UCSD-AML1 (cell line): ENCODE measurements around the gene TCOF1.
A peak's percentile ranks its signal among the peaks of the same experiment; 100 is the strongest.

Experiments
- DNase-seq: peaks from one replicate; lab custom pipeline; 2025; ENCODE audit not compliant: unreplicated experiment; lab: John Stamatoyannopoulos, UW

The TCOF1 gene

DNA sequence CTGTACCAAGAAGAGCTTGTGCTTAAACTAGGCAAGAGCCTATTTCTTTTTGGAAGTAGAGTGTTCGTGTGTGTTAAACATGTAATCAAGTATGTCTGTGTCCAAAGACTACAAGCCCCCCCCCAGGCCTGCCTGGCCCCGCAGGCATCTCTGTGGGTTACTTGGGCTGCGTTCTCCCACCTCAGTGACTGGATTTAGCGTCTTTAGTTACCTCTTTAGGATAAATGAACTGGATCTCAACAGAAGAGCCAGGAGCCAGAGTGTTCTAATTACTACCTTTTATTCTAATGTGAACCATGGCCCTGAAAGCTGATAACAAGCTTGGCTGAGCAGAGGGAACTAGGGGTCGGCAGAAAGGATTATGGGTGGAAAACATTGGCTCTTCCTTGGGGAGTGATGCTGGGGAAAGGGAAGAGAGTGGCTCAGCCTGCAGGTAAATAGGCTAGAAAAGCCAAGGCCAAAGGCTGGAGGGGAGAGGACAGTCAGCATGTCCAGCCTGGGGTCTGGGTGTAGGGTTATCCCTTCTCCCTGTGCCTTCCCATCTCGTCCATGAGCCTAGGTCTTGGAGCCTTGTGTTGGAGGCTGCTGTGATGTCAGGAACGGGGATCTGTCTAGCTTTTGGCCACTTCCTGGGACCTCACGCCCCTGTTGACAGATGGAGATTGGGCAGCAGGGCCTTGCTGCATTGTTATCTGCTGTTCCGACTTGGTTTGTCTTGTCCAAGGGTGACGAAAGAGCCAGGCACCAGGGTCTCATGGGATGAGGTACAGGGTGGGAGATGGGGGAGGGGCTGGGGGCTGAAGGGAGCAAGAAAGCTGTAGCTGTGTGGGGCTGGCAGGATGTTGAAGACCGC, 44.1 kb downstream of the TCOF1 start:
- no peak for DNase-seq

DNA sequence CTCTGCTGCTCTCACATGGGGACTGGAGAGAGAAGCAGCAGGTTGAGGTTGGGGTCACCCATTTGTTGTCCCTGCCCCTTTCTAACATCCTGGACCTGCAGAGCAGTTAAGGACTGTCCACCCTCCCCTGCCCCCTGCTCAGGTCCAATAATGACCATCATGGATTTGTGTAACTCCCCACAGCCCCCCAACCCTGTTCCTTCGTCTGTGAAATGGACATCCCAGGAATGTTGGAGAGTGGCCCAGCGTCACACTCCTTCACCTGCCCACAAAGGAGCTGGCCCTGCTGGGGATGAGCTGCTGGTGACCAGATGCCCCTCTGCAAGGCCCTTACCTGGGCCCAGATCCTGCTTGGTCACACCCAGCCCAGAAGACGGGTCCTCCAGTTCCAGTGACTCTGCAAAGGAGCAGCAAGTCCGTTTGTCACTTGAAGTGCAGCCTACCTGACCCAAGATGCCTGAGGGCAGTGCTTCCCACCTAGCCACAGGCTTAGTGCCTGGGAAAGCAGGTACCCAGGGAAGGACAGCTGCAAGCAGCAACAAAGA, 44.8 kb downstream of the TCOF1 start:
- DNase-seq = no peak

DNA sequence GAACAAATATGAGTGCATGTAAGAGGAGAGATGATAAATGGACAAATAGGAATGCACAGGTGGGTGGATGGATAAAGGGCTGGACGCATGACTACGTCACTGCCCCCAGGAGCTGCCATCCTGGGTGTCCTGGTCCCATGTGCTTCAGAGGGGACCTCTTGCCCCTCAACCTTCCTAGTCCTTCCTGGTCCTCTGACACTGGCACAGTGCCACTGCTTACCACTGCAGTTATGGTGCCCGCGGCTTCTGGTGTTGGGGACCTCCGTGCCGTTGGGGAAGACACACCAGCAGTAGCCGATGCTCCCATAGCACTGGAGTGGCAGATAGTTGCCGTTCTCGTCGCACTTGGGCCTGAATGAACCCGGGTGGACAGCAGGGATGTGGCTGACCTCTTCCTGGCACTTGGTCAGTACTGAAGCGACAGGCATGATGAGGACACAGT, 45.4 kb downstream of the TCOF1 start:
- DNase-seq = no peak

DNA sequence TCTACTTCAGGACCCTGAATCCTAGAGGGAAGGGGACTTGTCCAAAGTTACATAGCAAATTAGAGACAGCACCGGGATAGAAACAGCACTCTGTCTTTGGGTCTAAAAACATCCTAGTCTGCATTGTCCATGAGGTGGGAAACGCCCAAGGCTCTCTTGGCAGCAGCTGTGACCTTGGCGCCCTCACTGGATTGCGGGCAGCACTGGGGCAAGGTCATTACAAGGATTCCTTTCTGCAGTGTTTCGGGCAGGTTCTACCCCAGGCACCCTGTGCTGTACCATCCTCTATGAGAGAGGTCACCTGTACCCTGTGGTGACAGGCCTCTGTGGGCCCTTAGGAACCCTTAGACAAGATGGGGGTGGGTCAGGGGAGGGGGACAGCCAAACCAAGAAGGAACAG, 46.6 kb downstream of the TCOF1 start:
- no peak for DNase-seq

DNA sequence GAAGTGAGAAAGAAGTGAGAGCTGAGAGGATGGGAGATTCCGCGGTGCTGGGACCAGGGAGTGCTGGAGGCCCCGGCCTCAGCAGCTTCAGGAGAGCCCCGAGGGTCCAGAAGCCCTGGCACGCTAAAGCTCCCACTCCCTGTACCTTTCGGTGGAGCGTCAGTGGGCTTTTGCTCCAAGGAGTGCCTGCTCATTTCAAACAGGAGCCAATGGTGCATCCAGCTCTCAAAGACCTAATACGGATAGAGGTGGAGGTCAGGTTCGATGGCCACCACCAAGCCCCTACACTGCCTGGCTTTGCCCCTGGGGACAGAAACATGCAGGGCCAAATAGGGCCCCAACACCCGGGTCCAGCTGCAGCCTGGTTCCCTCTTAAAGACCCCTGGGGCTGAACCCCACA, 47.0 kb downstream of the TCOF1 start:
- no peak for DNase-seq

DNA sequence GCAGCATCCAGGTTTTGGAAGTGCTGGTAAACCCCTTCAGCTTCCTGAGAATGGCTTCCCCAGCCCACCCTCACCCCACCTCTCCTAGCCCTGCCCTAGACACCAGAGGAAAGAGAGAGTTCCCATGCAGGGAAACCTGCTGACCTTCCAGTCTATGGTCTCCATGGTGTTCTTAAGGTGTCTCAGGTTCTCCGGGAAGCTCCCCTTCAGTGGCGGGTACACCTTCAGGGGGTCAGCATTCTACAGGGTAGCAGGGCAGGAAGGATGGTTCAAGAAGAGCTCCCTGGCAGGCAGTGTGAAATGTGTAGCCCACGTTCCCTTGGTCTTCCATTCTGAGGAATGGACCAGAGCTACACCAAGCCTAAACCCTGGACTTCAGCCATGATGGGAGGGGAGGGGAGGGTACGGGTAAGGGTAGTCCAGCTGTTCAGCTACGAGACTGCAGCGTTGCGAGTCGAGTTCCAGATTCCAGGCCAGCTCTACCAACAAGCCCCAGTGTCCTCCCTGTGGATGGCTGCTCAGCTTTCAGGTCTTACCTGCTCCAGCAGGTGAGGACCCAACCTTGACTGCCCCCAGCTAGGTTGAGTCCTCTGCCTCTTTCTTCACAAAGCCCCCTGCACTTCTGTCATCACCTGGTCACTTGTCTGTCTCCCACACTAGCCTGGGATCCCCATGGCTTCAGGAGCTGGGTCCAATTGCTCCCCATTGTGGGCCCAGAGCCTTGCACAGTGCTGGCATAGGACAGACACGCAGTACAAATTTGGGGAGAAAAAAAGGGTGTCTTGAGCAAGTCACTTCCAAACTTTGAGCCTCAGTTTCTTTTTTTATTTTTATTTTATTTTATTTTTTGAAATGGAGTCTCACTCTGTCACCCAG, 47.7 kb downstream of the TCOF1 start:
- no peak for DNase-seq

DNA sequence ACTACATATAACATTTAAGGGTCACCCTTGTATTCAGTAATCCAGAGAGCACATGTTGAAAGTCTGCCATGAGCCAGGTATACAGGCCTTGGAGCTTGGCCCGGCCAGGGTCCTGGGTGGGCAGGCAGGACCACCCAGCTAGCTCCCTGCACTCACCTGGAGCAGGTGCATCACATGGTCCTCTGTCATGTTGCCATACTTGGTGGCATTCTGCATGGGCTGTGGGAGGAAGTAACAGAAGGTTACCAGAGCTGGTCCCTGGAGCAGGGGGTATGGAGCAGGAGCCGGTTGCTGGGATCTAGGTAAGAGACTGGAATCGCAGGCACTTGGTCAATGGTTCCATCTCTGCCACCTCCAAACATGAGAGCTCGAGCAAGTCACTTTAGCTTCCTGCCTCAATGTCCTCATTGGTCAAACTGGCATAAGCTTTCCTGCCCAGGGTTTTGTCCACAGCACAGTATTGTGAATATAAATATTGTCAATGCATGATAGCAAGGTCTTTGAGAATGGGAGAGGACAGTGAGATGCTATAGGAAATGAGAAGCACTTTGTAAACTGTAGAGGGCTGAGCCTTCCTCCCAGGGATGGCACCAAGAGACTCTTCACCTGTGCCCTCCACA, 48.7 kb downstream of the TCOF1 start:
- no peak for DNase-seq

DNA sequence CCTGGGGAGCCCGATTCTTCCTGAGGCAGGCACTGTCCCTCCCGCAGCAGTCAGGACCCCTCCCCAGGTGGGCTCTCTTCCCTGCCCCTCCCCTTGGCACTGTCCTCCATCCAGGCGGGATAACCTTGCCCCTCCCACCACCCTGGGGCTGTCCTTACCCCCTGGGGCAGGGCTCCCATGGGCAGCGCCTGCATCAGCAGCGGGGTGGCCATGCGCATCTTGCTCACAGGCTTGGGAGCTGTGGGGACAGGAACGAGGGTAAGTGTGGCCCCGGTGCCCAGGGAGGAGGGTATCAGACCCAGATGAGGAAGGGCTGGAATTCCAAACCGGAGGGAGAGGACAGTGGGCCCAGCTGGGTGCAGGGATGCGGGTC, 49.2 kb downstream of the TCOF1 start:
- DNase-seq = no peak

DNA sequence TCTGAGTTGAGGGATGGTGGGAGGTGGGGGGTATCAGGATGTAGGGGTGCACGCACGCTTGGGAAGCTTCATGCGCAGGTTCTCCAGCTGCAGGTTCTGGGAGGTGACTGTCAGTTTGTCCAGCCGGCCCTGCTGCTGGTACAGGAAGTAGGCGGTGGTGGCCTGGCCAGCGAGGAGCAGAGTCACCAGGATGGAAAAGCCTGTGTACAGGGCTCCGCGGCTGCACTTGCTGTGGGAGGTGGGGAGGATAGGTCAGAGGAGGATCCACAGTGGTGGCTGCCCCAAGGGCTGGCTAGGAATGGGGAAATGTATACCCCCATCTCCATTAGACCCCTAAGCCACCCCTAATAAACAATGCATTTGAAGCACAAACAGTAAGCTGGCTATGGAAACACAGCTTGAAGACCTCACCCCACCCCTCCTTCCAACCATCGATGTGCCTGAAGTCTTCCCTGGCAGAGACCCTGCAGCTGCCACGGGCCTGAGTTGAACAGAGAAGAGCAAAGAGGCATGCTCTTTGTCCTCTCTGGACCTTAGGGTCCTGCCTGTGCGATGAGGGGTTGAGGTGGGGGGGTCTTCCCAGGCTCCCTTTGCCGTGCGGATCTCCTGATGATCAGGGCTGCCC, 49.7 kb downstream of the TCOF1 start:
- no peak for DNase-seq

DNA sequence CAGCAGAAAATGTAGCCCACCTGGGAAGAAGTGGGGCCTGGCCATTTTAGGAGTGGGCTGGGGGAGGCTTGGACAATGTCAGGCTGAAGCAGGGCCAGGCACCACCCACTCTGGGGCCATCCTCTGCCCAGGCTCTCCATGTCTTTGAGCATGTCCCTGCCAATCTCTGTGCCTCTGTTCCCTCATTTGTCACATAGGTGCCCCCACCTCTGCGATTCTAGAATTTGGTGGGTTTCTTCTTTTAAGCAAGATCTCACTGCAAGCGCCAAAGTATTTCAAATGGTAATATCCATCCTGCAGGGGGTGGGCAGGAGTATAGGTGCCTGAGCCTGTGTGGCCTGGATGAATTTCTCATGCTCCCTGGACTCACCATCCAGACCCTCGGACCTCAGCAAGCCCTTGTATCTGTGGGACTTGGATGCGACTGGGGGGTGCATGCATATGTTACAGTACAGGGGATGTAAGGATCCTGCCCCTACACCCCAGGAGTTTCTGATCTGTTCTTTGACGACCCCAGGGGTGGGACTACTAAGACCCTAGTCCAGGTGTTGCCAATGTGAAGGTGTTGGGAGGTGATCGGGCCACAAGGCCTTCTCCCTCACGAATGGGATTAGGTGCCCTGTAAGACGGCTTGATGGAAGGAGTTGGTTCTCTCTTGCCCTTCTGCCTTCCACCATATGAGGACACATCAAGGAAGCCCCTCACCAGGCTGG, 50.9 kb downstream of the TCOF1 start:
- DNase-seq = no peak

DNA sequence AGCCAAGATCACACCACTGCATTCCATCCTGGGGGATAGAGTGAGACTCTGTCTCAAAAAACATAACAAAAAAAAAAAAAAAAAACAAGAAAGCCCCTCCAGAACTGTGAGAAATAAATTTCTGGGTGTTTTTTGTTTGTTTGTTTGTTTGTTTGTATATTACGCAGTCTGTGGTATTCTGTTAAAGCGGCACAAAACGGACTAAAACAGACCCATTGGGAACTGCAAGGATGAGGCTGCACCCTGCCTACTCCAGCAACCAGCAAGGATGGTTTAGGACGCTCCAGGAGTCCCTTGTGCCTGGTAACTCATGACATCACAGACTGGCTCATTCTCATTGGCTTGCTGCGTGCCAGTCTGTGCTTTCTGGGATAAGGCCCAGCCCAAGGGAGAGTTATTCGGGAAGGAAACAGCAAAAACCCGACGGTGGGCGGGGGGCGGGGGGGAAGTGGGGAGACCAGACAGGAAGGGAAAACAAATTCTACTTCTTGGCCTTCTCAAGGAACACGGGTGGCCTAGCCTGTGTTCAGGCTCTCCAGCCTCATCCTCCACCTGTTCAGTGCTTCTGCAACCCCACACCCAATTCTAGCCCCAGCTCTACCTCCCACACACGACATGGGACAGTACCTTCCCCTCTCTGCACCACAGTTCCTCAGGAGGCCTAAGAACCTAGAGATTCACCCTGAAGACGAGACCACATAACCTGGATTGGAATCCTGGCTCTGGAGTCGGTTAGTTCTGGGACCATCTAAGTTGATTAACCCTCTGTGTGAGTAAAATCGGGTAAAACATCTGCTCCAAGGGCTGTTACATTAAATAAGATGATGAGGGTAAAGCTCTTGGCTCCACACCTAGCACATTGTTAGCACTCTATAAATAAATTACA, 52.4 kb downstream of the TCOF1 start:
- DNase-seq = peak; percentile 79

DNA sequence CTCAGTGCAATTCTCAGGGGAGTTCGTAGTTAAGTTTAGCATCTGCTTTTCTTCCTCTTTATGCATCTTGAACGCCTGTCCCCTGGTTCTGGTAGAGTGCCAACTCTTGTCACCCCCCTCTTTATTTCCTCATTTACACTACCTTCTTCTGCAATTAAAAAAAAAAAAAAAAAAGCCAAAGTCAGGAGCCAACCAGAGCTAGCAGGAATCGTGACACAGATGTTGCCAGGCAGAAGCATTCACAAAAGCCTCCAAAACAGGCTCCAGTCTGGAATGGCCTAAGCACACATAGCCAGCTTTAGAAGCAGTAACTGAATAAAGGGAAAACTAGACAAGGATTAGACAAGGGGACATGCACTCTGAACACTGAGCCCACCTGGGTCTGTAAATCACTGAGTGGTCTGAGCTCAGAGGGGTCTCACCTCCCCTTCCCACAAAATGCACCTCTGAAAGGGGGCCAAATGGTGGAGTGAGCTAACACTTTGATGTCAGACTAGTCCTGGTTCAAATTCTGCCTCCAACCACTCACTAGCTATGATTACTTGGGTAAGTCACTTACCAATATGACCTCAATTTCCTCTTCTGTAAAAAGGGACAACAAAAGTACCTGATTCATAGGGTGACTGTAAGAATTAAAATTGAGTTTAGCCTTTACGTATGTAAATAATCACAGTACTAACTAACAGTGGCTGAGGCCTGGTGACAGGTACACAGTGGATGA, 53.2 kb downstream of the TCOF1 start:
- peak; percentile 52 for DNase-seq

DNA sequence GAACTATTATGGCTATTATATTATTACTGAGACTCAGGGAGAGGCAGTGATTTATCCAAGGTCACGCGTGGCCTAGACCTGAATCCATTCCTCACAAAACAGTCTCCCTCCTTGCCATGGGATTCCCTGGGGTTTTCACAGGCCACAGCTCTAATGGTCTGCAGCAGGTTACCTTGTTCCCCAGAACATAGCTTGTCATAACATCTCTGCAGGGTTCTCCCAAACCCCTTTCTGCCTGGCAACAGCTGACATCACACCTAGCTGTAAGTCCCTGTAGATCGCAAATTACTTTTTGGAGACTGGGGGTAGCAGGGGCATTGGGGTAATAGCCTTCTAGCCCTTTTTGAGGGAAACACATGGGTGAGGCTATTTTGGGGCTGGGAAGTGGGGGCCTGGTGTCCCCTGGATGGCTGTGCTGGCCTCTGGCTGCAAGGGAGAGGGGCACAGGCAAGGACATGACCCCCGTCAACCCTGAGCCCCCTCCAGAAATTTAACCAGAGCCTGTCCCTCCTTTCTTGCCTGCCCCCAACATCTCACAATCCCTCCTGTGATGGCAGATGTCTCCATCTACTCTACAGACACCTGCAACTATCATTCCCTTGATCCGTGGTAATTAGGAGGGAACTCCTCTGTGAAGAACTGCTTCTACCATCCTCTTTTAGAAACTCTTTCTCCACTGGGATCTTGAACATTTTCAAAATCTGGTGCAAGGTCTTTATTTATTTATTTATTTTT, 53.9 kb downstream of the TCOF1 start:
- DNase-seq = peak; percentile 47

DNA sequence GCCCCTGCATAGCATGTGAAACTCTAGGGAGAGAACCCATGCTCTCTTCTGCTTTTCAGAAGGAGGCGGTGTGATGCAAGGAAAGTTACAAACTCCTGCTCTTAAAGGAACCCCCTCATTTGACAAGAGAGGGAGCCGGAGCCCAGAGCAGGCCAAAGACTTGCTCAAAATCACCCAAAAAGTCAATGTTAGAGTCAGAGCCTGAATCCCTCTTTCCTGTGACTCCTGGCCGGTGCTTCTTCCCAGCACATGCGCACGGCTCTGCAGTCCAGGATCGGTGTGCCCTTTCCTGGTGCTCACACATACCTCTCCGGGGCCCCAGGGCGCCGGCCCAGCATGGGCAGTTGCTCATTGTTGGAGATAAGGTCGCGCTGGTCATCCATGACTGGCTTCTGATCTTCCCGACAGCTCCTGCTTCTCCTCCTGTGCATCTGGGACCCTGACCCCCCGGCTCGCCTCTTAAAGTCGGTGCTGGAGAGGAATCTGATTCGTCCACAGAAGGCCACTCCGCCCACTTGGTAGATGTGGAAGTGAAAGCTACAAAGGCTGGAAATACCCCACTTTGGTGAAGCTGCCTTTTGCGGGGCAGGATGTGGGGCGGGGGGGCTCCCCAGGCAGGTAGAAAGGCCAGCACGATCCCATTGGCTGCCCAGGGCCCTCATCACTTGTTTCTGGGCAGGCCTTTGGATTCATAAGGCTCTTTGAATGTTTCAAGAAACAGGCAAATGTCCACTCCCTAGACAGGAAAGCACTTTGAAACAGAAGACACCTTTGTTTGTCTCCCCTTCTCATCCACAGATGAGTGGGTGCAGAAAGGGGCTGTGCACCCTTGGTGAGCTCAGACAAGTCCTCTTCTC, 55.0 kb downstream of the TCOF1 start, which contains the start of gene CD74:
CD74 (minus strand) TSS at position 592 of the 857 bp plus-strand sequence; CDS start at position 431, 161 bp downstream.
- peak; percentile 84 for DNase-seq

DNA sequence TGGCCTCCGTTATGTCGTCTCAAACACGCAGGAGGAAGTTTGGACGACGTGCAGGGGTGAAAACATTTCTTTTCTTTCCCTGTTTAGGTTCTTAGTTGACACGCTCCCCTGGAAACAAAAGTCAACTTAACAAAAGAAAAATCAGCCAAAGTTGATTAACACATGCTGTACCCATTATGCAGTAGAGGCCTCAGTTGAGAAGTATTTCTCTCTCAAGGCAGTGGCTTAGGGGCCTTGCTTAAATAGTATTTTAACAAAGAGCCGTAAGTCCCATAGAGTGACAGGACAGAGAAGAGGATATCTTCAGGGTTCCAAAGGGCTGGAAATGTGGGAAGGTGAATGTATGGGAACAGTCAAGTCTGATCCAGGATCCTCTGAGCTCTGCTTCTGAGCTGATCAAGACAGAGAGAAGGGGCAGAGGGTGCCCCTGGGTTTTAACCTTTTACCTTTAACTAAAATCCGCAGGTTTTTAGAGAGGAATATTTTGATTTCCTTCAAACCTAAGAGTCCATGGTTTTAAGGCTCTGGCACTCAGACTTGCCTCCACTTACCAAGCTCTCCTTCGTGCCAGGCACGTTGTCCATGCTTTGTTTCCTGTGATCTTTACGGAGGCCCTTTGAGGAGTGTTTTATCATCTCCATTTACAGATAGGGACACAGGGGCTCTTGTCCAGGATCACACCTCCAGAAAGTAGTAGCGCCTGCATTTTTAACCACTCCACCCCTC, 55.8 kb downstream of the TCOF1 start:
- DNase-seq = no peak
